ENCODE measurements around the gene SRCAP. TPM values are rescaled to one million over a fixed set of nuclear protein-coding genes. Genes with fewer than 3 reads are reported as not detected.

Gene SRCAP
- total RNA-seq, 4 donors from 2014 or later = 20.6 to 57.4 (median 36.0) TPM

DNA sequence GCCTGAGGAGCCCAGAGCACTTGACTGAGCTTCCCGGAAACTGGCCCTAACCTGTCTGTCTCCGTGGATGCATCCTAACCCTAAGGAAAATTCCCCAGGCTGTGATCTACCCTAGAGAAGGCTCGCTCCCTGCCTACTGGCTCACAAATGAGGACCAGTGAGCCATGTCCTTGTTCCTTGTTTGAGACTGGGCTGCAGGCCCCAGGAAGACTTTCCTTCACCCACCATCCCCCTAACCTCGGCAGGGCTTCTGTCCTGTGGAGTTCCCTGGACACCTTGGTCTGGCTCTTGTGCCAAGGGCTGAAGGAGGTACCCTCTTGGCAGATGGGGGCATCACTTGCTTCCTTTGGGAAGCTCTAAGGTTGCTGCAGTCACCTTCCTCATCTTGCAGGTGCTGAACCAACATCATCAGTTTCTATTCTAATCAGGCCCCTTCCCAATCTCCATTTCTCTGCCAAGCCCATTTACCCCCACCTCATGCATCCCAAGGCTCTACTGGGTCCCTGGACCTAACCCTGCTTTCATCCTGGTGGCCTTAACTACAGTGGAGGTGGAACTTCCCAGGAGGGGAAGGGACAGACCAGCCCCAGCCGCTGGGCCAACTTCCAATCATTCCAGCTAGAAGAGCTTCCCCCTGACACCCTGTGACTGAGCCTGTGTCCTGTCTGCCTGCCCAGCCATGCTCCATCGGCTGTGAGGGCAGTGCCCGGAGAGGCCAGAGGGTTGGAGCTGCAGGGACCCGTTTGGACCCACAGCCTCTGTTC, 75.6 kb downstream of the SRCAP start:
- TF ChIP-seq POLR2A (IDR thresholded peaks at IDR 0.05) = no peak
- TF ChIP-seq POLR2AphosphoS5 (IDR thresholded peaks at IDR 0.05) = no peak
- TF ChIP-seq, protein P1, sequence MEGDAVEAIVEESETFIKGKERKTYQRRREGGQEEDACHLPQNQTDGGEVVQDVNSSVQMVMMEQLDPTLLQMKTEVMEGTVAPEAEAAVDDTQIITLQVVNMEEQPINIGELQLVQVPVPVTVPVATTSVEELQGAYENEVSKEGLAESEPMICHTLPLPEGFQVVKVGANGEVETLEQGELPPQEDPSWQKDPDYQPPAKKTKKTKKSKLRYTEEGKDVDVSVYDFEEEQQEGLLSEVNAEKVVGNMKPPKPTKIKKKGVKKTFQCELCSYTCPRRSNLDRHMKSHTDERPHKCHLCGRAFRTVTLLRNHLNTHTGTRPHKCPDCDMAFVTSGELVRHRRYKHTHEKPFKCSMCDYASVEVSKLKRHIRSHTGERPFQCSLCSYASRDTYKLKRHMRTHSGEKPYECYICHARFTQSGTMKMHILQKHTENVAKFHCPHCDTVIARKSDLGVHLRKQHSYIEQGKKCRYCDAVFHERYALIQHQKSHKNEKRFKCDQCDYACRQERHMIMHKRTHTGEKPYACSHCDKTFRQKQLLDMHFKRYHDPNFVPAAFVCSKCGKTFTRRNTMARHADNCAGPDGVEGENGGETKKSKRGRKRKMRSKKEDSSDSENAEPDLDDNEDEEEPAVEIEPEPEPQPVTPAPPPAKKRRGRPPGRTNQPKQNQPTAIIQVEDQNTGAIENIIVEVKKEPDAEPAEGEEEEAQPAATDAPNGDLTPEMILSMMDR (IDR thresholded peaks at IDR 0.05) = no peak
- TF ChIP-seq EP300 (IDR thresholded peaks at IDR 0.05) = no peak
- peaks cover 0 to 35% (median 17%) of the 10 kb centered on the region in 3 donors for H3K4me1 ChIP-seq
- 43% methylated on average over 1 of the region's 8 CpGs; no CpG with 5 or more reads in 1 of the 2 donors for WGBS, 2 donors (ENCODE audit: low coverage in 1 of 2)
- no peak for ATAC-seq
- peak overlapping the region; percentile 63 to 82 for H3K4me3 ChIP-seq
- no peaks in the 10 kb centered on the region for H3K9me3 ChIP-seq
- H3K27ac ChIP-seq = peak overlapping the region; percentile 37 to 91 (median 90)
- H3K27me3 ChIP-seq = no peaks in the 10 kb centered on the region
- H3K36me3 ChIP-seq = peaks cover 0 to 52% of the 10 kb centered on the region in 2 donors

DNA sequence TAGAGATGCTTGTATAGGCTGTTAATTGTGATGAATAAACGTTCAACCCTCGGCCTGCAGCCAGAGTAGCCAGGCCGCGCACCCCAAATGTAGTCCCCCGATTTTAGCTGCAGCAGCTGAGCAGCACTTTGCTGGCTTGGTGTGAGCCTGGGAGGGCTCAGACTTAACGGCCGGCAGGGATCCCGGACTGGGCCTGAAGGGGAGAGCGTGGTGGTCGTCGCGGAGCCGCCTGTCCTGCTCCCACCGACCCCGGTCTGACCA, 76.1 kb downstream of the SRCAP start:
- no peak for ATAC-seq
- H3K4me1 ChIP-seq = peaks cover 0 to 35% (median 17%) of the 10 kb centered on the region in 3 donors
- WGBS, 2 donors (ENCODE audit: low coverage in 1 of 2) = no CpG with 5 or more reads among the region's 15 CpGs
- H3K27ac ChIP-seq = peak overlapping the region; percentile 37 to 91 (median 90)
- TF ChIP-seq POLR2AphosphoS5 (IDR thresholded peaks at IDR 0.05) (no peak), POLR2A (IDR thresholded peaks at IDR 0.05) (no peak), EP300 (IDR thresholded peaks at IDR 0.05) (no peak)
- TF ChIP-seq, protein P1 (IDR thresholded peaks at IDR 0.05) = no peak
- peaks cover 0 to 47% of the 10 kb centered on the region in 2 donors for H3K36me3 ChIP-seq
- H3K9me3 ChIP-seq = no peaks in the 10 kb centered on the region
- peak overlapping the region; percentile 63 to 82 for H3K4me3 ChIP-seq
- no peaks in the 10 kb centered on the region for H3K27me3 ChIP-seq

DNA sequence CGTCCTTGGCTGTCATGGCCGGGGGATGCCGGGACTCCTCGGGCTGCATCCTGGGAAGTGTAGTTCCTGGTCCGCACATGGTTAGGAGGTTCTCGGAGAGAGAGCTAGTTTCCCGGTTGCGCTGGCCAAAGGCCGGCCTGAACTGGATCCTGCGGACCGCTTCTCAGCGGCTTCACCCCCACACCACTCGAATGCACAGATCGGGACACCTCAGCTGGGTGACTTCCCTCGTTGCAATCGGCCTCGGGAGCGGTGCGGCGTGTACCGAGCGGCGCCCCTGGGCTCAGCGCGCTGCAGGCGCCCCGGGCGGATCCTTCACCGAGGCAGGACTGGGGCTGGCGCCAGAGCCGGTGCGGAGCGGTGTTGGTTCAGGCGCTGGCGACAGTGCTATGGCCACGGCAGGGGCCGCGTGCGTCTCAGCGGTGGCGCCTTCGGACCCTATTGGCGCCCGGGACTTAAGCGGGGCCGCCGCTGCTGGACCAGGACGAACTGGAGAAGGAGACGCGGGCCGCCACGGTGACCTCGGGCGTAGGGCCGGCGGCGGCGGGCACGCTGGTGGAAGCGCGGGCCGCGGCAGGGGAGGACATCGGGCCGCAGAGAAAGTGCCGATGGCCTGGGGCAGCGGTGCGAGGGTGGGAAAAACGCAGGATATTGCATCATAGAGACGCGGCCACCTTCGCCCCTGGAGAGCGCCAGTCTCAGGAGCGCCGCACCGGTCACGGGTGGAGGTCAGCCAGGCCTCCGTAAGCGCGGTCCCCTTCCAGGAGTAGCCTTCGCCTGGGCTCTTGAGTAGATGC, 76.6 kb downstream of the SRCAP start:
- peak; percentile 87 for ATAC-seq
- H3K9me3 ChIP-seq = no peaks in the 10 kb centered on the region
- peaks cover 0 to 46% of the 10 kb centered on the region in 2 donors for H3K36me3 ChIP-seq
- TF ChIP-seq POLR2AphosphoS5 (IDR thresholded peaks at IDR 0.05) (peak; percentile 79), EP300 (IDR thresholded peaks at IDR 0.05) (no peak), POLR2A (IDR thresholded peaks at IDR 0.05) (peak; percentile 29 to 38)
- TF ChIP-seq, protein P1 (IDR thresholded peaks at IDR 0.05) = no peak
- peaks cover 0 to 35% (median 17%) of the 10 kb centered on the region in 3 donors for H3K4me1 ChIP-seq
- WGBS, 2 donors (ENCODE audit: low coverage in 1 of 2) = no CpG with 5 or more reads among the region's 81 CpGs
- no peaks in the 10 kb centered on the region for H3K27me3 ChIP-seq
- H3K4me3 ChIP-seq = peak overlapping the region; percentile 63 to 82
- H3K27ac ChIP-seq = peak overlapping the region; percentile 59 to 91 (median 90)

DNA sequence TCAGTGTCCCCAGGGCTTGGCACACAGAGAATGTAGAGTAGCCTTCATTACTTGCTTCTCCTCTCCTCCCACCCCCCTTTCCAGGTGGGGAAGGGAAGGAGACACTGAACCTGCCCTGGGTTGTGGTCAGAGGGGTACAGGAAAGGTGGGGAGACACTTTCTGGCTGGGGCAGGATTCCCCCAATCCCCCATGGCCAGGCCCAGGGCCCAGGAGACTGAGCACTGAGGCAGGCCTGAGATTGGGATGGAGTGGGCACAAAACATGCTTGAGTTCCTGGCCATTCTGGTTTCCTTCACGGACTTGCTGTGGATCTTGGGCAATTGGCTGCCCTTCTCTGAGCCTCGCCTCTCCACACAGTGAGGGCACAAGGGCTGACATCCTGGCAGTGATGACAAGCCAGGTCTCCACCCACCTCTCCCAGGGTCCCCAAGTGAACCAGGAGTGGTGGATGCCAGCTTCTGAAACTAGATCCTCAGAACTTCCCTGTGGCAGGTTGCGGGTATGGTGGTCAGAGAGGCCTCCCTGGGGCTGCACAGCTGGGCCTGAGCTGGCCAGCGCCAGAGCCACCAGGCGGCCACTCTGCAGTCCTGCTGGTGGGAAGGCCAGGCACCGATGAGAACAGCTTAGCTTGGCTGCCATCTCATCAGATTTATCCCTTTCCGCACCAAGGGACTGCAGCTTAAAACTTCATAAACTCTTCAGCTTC, 78.8 kb downstream of the SRCAP start:
- Histone ChIP-seq H3K36me3 (peaks cover 0 to 42% of the 10 kb centered on the region in 2 donors), H3K9me3 (no peaks in the 10 kb centered on the region), H3K4me1 (peaks cover 0 to 35% (median 17%) of the 10 kb centered on the region in 3 donors), H3K27ac (peak overlapping the region in 3 of 4 donors; percentile 2 to 91 (median 46)), H3K4me3 (no peak overlapping the region), H3K27me3 (no peaks in the 10 kb centered on the region)
- 100% methylated on average over 2 of the region's 7 CpGs; no CpG with 5 or more reads in 1 of the 2 donors for WGBS, 2 donors (ENCODE audit: low coverage in 1 of 2)
- ATAC-seq = no peak
- TF ChIP-seq EP300 (IDR thresholded peaks at IDR 0.05) = no peak
- TF ChIP-seq POLR2A (IDR thresholded peaks at IDR 0.05) = peak in 1 of 2 donors; percentile 18
